AG08395 (cell line): ENCODE data around the gene PIK3C3.
A peak's percentile ranks its signal among the peaks of the same experiment; 100 is the strongest.
"Not testable (repeated sequence)": the region's sequence is repeated elsewhere in the genome, so short reads cannot be mapped to it uniquely, and the experiment has no call there.

Experiments used
- DNase-seq: peaks from one replicate; pipeline ENCODE4 v3.0.0; 2012; ENCODE audit warnings: mixed read lengths, low spot score

Gene PIK3C3

DNA sequence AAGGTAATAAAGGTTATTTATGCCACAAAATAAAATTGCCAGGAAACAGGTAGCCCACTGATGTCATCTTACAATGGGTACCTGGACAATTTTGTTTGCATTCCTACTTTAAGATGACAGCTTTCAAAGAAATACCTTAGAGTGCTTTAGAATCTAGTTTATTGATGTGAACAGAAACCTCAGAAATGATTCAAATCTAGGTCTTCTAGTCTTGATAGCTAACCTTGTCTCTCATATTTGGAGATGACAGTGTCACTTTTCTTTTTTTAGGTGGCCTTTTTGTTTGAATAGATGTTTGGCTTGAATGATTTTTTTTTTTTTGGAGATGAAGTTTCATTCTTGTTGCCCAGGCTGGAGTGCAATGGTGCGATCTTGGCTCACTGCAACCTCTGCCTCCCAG lies 69.1 kb downstream of the PIK3C3 start:
- no peak for DNase-seq

- DNase-seq, result no peak
These were observed 70.5 kb downstream of the PIK3C3 start for GRCh38 chr18:42025491-42025890.

DNA sequence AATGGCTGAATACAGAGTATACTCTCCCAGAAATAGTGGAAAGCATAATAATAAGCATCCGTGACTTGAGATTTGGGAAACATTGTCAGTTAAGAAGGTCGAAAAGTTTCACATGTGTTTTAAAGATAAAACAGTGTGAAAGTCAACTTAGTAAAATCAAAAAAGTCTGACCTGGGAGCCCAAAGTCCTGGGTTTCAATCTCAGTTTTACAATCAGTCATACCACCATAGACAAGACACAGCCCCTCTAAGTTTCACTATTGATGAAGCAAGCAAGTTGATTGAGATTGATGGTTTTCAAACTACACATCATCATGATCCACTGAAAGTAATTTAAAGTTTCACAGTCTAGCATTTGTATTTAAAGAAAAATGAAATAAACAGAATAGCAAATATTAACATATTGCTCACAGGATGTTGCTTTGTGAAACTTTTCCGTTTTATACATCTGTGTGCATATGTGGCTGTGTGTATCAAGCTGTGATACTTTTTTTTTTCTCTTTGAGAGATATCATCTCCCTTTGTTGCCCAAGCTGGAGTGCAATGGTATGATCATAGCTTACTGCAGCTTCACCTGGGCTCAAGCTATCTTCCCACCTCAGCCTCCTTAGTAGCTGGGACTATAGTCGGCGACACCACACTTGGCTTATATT lies 71.1 kb downstream of the PIK3C3 start:
- no peak for DNase-seq

DNA sequence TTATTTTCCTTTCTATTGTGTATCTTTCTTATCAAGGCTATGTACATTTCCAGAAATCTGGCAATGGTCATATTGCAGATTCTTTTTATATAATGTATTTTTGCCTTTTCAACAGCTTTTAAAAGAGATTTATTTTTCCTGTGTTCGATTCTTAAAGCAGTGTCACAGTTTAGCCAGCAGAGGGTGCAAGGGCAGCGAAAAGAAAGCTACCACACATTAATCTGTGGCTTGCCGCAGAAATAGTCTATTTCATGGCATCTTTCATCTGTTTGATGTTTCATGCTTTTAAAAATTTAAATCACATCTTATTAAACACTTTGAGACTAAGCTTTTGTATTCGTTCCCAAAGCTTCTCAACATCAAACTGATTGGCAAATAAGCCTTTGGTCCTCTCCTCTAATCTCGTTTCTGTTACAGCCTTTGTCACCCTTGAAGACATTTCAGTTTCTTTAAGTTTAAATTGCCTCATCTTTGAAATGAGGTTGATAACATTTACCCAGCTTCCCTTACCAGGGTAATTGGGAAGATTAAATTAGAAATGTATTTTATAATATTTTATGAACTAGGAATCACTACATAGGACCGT lies 73.3 kb downstream of the PIK3C3 start:
- peak; percentile 67 for DNase-seq

DNA sequence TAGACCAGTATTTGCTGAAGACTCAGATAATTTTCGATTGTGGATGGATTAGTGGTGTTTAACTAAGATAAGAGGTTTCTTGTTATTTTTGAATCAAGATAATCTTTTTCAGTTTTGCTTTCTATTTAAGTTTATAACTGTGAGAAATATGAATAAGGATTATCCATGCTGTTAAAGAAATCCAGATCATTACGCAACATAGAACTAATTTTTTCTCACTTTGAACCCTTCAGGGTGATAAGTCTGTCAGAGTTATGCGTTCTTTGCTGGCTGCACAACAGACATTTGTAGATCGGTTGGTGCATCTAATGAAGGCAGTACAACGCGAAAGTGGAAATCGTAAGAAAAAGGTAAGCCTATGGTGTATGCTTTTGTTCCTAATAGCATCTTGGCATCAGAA lies 74.1 kb downstream of the PIK3C3 start:
- DNase-seq, result no peak

- DNase-seq, result peak; percentile 47
These were observed 75.7 kb downstream of the PIK3C3 start for GRCh38 chr18:42030586-42031182.

GRCh38 chr18:42032447-42032846 lies 77.4 kb downstream of the PIK3C3 start:
- DNase-seq, result no peak

DNA sequence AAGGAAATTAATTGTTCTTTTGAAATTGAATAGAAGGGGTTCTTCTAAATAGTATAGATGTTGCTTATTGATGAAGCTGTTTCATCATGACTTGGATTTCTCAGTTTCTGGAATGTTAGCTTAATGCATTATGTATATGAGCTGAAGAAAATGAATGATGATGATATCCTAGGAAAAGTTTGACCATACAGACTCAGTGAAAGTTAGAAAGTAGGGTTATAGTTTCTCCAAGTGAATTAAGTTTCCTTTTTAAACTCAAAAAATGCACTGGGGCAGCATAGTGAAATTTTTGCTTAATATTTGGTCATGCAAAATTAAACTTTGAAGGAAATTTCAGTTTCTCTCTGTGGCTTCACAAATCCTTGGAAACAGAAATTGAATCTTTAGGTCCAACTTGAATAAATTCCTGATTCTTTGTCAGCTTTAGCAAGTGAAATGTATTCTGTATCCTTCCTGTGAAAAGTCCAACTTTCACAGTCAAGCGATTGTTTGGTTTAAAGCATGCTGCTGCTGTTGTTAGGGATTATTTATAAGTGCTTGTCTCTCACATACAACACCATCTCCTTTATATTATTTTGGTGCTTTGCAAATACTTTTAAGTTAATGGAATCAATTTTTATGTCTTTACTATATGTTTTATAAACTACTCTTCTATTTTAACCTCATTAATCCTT lies 78.2 kb downstream of the PIK3C3 start:
- no peak for DNase-seq

DNA sequence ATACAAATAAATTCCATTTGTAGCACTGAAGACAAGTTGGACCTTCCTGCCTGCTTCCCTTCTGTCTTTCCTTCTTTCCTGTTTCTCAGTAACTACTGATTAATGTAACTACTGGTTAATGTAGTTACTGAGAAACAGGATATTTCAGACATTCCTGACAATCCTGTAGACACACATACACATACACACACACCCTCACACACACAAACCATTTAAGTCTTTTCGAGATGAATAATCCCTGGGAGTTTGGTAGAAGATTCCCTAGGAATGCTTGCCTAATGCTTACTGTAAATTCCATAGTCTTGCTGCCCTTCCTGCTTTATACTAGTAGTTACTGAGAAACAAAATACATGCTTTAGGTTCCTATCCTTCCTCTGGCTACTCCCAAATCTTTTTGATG lies 83.9 kb downstream of the PIK3C3 start:
- peak; percentile 72 for DNase-seq

- DNase-seq, result no peak
These were observed 84.4 kb downstream of the PIK3C3 start for GRCh38 chr18:42039396-42039795.

GRCh38 chr18:42041793-42042192 lies 86.8 kb downstream of the PIK3C3 start:
- no peak for DNase-seq

DNA sequence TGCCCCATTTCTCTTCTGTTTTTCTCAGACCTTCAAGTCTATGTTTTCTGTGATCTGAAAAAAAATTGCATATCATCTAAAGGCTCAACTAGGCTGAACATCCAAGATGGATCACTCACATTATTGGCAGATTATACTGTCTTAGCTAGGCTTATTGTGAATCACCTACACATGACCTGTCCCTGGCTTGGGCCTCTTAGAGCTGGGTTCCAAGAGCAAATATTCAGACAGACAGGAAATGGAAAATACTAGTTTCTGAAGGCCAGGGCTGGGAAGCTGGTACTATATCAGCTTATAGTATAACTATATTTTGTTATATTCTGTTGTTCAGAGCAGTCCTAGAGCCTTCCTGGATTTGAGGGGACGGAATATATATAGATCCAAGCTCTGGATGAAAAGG lies 90.3 kb downstream of the PIK3C3 start:
- DNase-seq, result peak; percentile 9

DNA sequence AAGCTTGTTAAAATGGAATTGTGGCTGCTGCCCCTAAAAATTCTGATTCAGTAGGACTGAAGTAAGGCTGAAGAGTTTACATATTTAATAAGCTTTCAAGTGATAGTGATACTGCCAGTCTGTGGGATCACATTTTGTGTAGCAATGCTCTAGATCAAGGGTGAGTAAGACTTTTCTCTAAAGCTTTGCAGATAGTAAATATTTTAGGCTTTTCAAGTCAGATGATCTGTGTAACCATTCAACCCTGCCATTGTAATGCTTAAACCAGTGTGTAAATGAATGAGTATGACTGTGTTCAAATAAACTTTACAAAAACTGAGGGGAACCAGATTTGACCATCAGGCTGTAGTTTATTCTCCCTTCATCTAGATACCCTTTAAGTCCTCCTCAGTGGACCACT lies 92.7 kb downstream of the PIK3C3 start:
- no peak for DNase-seq

GRCh38 chr18:42048158-42048557 lies 93.1 kb downstream of the PIK3C3 start:
- peak; percentile 57 for DNase-seq

DNA sequence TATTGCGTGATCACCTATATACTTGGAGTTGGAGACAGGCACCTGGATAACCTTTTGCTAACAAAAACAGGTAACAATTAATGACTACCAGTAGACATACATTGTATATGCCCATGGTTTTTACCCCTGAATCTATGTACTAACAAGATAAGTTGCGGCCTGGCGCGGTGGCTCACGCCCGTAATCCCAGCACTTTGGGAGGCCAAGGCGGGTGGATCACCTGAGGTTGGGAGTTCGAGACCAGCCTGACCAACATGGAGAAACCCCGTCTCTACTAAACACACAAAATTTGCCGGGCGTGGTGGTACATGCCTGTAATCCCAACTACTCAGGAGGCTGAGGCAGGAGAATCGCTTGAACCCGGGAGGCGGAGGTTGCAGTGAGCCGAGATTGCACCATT lies 94.5 kb downstream of the PIK3C3 start:
- not testable (repeated sequence) for DNase-seq

GRCh38 chr18:42051411-42051810 lies 96.4 kb downstream of the PIK3C3 start:
- no peak for DNase-seq

- DNase-seq, result peak; percentile 18
These were observed 97.2 kb downstream of the PIK3C3 start for GRCh38 chr18:42052122-42052708.

GRCh38 chr18:42053188-42053781 lies 98.3 kb downstream of the PIK3C3 start:
- DNase-seq, result peak; percentile 45

DNA sequence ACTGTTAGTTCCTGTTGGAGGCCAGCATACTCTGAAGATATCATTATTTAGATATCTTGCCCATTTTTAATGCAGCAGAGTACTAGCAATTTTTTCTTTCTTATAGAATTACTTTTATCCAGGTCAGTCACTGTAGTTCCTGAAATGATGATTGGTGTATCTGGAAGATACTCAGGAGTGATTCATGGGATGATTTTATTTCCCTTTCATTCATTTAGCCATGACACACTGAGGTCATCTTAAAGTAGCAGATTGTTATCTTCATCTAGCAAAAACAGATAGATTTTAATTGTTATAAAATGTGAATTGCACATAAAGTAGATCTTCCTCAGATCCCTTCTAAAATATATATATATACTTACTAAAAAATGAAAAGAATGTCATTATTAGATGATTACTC lies 109.1 kb downstream of the PIK3C3 start:
- DNase-seq, result no peak

DNA sequence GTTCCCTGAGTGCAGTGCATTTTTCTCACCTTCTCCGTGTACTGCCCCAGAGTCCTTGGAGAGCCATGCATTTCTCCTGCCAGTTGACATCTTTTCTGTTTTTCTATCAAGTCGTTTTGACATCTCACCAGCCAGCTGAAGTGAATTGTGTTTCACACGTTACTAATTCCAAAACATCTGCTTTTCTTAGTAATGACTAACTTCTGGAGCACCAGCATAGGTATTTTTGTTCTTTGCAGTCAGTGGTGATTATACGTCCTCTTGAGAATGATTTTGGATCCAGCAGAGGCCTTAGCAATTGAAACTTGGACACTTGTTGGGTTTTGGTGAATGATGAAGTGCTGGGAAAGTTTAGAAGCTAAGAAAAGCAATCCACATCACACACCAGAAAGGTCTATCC lies 112.5 kb downstream of the PIK3C3 start:
- DNase-seq, result no peak

- DNase-seq, result no peak
These were observed 113.0 kb downstream of the PIK3C3 start for GRCh38 chr18:42068030-42068429.

- DNase-seq, result no peak
These were observed 114.0 kb downstream of the PIK3C3 start for GRCh38 chr18:42069036-42069435.
